DMS153 treated with DMSO at 0.1 percent for 48 hours (cell line): ENCODE measurements around the gene S100A5.
"Not testable (repeated sequence)": the region's sequence is repeated elsewhere in the genome, so short reads cannot be mapped to it uniquely, and the experiment has no call there.

Experiments used
- DNase-seq: peaks from one replicate; lab custom pipeline; 2025; ENCODE audit not compliant: unreplicated experiment; lab: John Stamatoyannopoulos, UW

Gene S100A5

DNA sequence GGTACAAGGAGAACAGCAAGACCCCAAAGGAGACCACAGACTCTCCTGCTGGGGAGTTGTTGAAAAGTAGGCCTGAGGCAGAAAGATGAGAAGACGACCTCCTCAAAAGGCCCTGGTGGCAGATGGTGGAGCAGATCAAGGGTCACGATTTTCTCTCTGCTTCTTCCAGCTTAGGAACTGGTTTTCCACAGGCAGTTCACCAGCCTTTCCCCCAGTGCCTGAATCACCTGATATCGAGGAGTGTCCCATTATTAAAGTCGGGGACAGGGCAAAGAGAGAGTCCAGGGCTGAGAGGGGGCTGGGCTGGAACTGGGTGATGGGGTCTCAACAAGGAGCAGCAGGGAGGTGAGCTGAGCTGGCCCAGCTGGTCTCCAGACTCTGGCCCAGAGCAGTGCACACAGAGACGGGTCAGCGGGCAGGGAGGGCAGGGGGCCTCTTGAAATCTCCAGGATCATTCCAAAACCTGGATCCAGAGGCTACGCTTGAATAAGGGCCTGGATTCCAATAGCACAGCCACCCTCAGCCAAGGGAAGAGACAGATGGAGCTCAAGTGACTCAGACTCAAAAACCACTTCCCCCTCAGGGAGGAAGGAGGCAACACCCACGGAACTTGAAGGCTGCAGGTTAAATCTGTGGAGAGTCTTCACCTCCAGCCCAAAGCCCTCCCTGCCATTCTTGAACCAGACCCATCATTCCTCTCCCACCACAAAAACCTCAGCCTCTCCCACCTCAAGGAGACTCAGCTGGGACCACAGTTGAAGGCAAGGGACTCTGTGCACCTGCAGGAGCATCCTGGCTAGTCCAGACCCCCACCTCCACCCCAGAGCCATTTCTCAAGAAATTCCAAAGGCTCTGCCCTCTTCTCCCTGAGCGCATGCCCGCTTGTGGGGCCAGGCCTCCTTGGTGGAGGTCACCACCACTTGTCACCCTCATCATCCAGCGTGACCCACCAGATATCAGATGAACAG, at the start of gene S100A5:
S100A5 (minus strand) TSS at position 541 of the 968 bp plus-strand sequence. CDS start 743 bp downstream, outside the sequence.
- DNase-seq: no peak

- DNase-seq: no peak
These were observed 47.7 kb upstream of the S100A5 start for GRCh38 chr1:153588482-153588881.

DNA sequence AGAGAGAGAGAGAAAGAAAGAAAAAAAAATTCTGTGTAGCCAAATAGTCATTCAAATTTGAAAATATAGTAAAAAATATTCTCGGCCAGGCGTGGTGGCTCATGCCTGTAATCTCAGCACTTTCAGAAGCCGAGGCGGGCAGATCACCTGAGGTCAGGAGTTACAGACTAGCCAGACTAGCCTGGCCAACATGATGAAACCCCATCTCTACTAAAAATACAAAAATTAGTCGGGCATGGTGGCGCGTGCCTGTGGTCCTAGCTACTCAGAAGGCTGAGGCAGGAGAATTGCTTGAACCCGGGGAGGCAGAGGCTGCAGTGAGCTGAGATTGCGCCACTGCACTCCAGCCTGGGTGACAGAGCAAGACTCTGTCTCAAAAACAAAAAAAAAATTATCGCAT, 47.3 kb upstream of the S100A5 start:
- not testable (repeated sequence) for DNase-seq

DNA sequence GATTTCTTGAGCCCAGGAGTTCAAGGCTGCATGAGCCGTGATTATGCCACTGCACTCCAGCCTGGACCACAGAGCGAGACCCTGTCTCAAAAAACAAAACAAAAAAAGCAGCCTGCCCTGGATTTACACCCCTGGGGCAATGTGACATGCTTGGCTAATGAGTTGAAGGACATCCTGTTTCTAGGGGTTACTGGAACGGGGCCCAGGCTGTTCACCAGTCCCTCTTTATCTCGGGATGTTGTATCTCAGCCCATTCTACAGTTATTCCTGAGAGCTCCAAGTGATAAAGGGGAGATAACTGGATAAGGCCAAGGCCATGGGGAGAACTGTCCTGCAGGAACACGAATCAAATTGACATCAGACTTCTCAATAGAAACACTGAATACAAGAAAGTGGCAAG, 46.6 kb upstream of the S100A5 start:
- no peak for DNase-seq

GRCh38 chr1:153586347-153586746, 45.6 kb upstream of the S100A5 start:
- DNase-seq: no peak

GRCh38 chr1:153585006-153585405, 44.3 kb upstream of the S100A5 start:
- DNase-seq: no peak

GRCh38 chr1:153583976-153584375, 43.2 kb upstream of the S100A5 start:
- no peak for DNase-seq

DNA sequence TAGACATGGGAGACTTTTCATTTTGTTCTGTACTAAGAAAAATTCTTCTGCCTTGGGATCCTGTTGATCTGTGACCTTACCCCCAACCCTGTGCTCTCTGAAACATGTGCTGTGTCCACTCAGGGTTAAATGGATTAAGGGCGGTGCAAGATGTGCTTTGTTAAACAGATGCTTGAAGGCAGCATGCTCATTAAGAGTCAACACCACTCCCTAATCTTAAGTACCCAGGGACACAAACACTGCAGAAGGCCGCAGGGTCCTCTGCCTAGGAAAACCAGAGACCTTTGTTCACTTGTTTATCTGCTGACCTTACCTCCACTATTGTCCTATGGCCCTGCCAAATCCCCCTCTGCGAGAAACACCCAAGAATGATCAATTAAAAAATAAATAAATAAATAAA, 42.8 kb upstream of the S100A5 start:
- DNase-seq: not testable (repeated sequence)

- not testable (repeated sequence) for DNase-seq
These were observed 42.1 kb upstream of the S100A5 start for GRCh38 chr1:153582836-153583235.

DNA sequence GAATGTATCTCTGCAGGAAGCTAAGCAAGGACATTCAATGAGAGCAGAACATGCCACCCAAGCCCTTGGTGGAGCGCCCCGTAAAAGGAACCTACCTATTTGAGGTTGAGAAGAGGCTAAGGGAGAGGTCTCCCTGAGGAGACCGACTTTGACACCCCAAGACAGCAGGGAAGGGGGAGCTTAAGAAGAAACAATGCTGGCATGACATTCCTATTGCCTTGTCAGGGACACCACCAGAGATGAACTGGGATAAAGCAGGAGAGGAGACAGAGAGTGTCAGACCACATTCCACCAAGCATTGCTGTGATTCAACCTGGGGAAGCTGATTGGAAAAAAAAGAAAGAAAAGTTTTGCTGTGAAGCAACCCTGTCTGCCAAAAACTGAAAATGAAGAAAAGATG, 38.2 kb upstream of the S100A5 start:
- no peak for DNase-seq

- no peak for DNase-seq
These were observed 37.8 kb upstream of the S100A5 start for GRCh38 chr1:153578490-153578889.

- DNase-seq: no peak
These were observed 36.9 kb upstream of the S100A5 start for GRCh38 chr1:153577624-153578051.

DNA sequence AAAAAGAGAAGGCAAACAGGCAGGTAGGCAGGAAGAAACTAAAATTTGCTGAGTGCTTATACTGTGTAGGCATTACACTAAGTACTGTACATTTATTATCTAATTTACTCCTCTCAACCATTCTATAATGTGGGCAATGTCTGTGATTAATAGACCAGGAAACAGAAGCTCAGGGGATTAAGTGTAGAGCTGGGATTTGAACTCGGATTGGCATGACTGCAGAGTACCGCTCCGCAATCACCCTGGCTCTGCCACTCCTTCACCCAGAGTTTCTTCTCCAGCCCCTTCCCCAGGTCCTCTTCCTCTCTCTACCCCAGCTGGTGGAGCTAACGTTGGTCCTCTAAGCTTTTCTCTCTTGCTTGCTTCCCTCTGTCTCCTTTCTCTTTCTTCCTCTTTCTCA, 36.4 kb upstream of the S100A5 start:
- no peak for DNase-seq

DNA sequence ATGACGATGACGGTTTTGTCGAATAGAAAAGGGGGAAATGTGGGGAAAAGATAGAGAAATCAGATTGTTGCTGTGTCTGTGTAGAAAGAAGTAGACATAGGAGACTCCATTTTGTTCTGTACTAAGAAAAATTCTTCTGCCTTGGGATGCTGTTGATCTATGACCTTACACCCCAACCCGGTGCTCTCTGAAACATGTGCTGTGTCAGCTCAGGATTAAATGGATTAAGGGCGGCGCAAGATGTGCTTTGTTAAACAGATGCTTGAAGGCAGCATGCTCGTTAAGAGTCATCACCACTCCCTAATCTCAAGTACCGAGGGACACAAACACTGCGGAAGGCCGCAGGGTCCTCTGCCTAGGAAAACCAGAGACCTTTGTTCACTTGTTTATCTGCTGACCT, 34.8 kb upstream of the S100A5 start:
- DNase-seq: not testable (repeated sequence)

DNA sequence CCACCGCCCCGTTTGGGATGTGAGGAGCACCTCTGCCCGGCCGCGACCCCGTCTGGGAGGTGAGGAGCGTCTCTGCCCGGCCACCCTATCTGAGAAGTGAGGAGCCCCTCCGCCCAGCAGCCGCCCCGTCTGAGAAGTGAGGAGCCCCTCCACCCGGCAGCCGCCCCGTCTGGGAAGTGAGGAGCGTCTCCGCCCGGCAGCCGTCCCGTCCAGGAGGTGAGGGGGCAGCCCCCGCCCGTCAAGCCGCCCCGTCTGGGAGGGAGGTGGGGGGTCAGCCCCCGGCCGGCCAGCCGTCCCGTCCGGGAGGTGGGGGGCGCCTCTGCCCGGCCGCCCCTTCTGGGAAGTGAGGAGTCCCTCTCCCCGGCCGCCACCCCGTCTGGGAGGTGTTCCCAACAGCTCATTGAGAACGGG, 34.4 kb upstream of the S100A5 start:
- not testable (repeated sequence) for DNase-seq

- DNase-seq: no peak
These were observed 32.6 kb upstream of the S100A5 start for GRCh38 chr1:153573351-153573750.

DNA sequence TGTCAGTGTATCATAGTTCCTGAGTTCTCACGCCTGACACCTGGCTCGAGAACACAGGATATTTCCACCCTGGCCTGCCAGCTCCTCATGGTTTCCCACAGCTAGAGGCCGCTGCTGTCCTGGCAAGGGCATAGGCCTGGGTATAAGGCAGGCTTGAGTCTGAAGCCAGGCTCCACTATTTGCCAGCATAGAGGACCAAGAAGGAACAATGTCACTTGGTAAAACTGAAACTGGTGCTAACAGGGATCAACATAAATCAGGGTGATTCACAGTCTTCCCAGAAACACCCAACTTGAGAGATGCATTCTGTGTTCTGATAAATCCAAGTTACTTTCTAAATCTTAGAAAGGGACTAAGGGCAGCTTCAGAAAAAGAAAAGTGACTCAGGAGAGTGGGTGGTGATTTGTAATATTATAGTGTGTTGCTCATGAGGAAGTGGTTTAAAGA, 31.9 kb upstream of the S100A5 start:
- peak; percentile 86 for DNase-seq

- no peak for DNase-seq
These were observed 31.0 kb upstream of the S100A5 start for GRCh38 chr1:153571706-153572105.

DNA sequence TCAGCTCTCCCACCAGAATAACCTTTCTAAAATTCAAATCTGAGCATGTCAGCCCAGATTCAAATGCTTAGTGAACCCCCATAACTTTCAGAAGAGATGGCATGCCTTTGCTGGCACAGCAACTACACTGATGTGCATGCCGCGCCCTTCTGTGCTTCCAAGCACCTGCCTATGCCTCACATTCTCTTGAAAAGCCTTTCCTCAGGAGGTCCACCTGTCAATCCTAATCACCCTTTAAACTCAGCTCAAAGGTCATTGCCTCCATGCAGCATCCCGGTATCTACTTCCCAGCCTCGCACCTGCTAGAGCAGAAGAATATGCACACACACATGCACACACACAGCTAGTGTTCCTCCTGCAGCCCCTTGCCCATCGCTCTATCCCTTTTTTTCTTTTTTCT, 30.1 kb upstream of the S100A5 start:
- no peak for DNase-seq

DNA sequence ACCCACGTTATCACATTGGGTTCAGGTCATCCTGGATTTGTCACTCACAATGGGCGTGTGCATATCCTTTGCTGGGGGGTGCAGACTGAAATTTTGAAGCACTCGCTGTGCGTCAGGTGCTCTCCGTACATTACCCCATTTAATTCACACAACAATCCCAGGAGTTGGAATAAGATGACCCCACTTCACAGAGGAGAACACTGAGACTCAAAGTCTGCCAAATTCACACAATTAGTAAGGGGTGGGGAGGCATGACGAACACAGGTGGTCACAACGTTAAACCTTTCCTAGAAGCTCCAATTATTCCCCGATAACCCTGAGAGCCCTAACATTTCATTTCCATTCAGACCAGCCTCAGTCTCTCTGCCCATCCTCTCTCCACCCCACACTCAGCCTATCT, 28.7 kb upstream of the S100A5 start:
- DNase-seq: no peak

- DNase-seq: peak; percentile 99
These were observed 27.8 kb upstream of the S100A5 start for GRCh38 chr1:153568367-153569099.
